Progenitor cell of endocrine pancreas (in vitro differentiated cells): Measurements from ENCODE around the gene CHL1. TPM values are rescaled to one million over a fixed set of nuclear protein-coding genes. Genes with fewer than 3 reads are reported as not detected.

ENCODE experiments used
- DNase-seq: peaks from one replicate; pipeline ENCODE4 v3.0.0; 2021; ENCODE audit warnings: low spot score; ENCODE audit not compliant: unreplicated experiment
- H3K27ac Mint-ChIP-seq: 2 replicates; pipeline ENCODE4 v1.8.0; 2021; ENCODE audit warnings: mild to moderate bottlenecking, moderate library complexity, mixed read lengths
- H3K27me3 Mint-ChIP-seq: 2 replicates; pipeline ENCODE4 v1.8.0; 2021; ENCODE audit warnings: mixed read lengths
- H3K36me3 Mint-ChIP-seq: 2 replicates; pipeline ENCODE4 v1.8.0; 2022; ENCODE audit warnings: mixed read lengths; ENCODE audit not compliant: insufficient read depth
- H3K4me1 Mint-ChIP-seq: 2 replicates; pipeline ENCODE4 v1.8.0; 2021; ENCODE audit warnings: low read depth, mixed read lengths
- H3K4me3 Mint-ChIP-seq: 2 replicates; pipeline ENCODE4 v1.8.0; 2021; ENCODE audit warnings: low read depth, mild to moderate bottlenecking, moderate library complexity, mixed read lengths
- H3K9me3 Mint-ChIP-seq: 2 replicates; pipeline ENCODE4 v1.8.0; 2021; ENCODE audit warnings: low read depth, mixed read lengths
- total RNA-seq: library from RNA; stranded (reverse); gene quantifications from 2 replicates; pipeline ENCODE4 v1.2.1, GENCODE V29; 2021
- TF ChIP-seq, protein P1 (sequence below): fragments of 200-600 bp; sonication (generic); IDR thresholded peaks from one replicate; pipeline ENCODE4 v1.5.0; 2021; ENCODE audit warnings: antibody characterized with exemption, mild to moderate bottlenecking; ENCODE audit not compliant: unreplicated experiment

Gene CHL1
- total RNA-seq, 1 donor from 2014 or later = 24.7 TPM

DNA sequence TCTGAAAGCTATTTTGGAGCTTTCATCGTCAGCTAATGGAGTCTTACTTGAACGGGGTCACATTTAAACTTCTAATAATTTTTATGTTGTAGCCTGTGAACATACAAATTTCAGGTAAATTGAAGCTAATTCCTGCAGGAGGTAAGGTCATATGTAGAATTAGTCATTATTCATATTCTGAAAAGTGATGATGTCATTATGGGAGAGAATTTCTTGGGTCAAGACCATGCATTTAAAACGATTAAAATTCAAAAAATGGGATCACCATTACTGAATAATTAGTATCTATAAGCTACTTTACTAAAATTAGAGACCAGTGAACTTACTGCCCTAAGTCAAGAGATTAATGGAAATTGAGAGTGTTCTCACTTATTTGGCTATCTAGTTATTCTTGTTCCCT, 120.4 kb downstream of the CHL1 start:
- no peak overlapping the region for H3K4me3 Mint-ChIP-seq
- H3K27ac Mint-ChIP-seq = no peak overlapping the region
- peaks cover 7% of the 10 kb centered on the region for H3K4me1 Mint-ChIP-seq
- H3K9me3 Mint-ChIP-seq = no peaks in the 10 kb centered on the region
- no peaks in the 10 kb centered on the region for H3K36me3 Mint-ChIP-seq
- DNase-seq = no peak
- TF ChIP-seq, protein P1, sequence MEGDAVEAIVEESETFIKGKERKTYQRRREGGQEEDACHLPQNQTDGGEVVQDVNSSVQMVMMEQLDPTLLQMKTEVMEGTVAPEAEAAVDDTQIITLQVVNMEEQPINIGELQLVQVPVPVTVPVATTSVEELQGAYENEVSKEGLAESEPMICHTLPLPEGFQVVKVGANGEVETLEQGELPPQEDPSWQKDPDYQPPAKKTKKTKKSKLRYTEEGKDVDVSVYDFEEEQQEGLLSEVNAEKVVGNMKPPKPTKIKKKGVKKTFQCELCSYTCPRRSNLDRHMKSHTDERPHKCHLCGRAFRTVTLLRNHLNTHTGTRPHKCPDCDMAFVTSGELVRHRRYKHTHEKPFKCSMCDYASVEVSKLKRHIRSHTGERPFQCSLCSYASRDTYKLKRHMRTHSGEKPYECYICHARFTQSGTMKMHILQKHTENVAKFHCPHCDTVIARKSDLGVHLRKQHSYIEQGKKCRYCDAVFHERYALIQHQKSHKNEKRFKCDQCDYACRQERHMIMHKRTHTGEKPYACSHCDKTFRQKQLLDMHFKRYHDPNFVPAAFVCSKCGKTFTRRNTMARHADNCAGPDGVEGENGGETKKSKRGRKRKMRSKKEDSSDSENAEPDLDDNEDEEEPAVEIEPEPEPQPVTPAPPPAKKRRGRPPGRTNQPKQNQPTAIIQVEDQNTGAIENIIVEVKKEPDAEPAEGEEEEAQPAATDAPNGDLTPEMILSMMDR = no peak
- H3K27me3 Mint-ChIP-seq = no peaks in the 10 kb centered on the region

DNA sequence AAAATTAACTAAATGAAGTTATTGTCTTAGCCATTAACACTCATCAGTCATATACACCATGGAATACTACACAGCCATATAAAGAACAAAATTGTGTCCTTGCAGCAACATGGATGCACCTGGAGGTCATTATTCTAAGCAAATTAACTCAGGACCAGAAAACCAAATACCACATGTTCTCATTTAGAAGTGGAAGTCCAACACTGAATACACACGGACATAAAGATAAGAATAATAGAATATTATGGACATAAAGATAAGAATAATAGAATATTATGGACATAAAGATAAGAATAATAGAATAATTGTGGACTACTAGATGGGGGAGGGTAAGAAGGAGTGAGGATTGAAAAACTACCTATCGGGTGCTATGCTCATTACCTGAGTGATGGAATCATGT, 122.3 kb downstream of the CHL1 start:
- H3K9me3 Mint-ChIP-seq = no peaks in the 10 kb centered on the region
- no peaks in the 10 kb centered on the region for H3K36me3 Mint-ChIP-seq
- no peaks in the 10 kb centered on the region for H3K27me3 Mint-ChIP-seq
- no peak overlapping the region for H3K4me3 Mint-ChIP-seq
- no peak for DNase-seq
- TF ChIP-seq, protein P1 = no peak
- no peak overlapping the region for H3K27ac Mint-ChIP-seq
- H3K4me1 Mint-ChIP-seq = no peaks in the 10 kb centered on the region

DNA sequence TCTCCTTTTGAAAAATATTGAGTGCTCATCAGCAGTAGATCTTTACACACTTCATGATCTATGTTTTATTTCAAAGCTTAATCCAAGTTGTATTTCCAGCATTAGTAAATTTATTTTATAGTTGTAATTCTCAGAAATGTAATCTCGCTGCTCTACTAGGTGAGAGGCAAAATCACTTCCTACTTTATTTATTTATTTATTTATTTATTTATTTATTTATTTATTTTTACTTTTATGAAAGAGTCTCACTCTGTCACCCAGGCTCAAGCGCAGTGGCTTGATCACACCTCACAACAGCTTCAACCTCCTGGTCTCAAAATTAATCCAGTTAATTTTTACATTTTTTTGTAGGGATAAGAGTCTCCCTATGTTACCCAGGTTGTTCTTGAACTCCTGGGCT, 127.9 kb downstream of the CHL1 start:
- Mint-ChIP-seq H3K27ac (no peak overlapping the region), H3K9me3 (no peaks in the 10 kb centered on the region)

DNA sequence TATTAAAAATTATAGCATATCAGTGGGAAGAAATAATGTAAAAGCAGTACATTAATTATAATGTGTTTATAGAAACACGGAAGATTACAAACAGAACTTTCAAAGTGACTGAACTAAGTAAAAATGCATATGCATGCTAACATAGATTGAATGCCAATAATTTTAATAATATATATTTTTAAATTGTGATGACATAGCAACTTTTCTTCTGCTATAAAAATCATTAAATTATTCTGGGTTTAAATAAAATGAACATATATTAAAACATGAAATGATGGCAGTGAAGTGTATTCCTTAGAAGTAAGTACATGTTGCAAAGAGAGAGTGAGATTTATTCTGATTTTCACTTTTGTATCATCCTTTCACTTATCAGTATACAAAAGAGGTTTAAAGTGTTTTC, 128.9 kb downstream of the CHL1 start:
- Mint-ChIP-seq H3K36me3 (no peaks in the 10 kb centered on the region), H3K9me3 (no peaks in the 10 kb centered on the region), H3K27ac (no peak overlapping the region)

More for the DNA sequence above, 127.9 kb downstream of the CHL1 start:
- no peak overlapping the region for H3K4me3 Mint-ChIP-seq
- H3K27me3 Mint-ChIP-seq = no peaks in the 10 kb centered on the region
- TF ChIP-seq, protein P1 = no peak
- H3K4me1 Mint-ChIP-seq = no peaks in the 10 kb centered on the region
- DNase-seq = no peak
- H3K36me3 Mint-ChIP-seq = no peaks in the 10 kb centered on the region

DNA sequence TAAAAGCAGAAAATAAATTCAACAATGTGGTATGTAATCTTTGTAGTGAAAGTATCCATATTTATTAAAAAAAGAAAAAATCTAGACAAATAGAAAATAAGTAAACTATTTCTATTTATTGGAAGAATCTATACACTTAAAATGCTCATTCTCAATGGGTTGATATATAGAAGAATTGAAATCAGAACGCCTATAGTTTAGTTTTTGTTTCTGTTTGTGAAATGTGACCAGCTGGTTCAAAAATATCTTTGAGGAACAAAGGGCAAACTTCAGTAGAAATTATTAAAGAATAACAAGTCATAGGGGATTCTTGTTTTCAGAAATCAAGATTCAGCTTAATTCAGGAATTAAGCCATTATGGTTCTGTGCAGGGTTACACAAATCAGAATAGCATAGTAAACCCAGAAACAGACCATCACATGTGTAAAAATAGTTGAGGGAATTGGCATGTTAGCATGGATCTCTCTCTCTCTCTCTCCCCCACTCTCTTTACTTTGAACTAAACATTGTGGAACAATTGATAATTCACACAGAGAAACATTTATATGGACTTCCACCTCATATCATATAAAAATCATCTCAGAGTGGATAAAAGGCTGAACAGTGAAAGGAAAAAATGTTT, 134.0 kb downstream of the CHL1 start:
- DNase-seq = no peak
- Mint-ChIP-seq H3K27ac (no peak overlapping the region), H3K27me3 (no peaks in the 10 kb centered on the region), H3K4me3 (no peak overlapping the region), H3K36me3 (no peaks in the 10 kb centered on the region), H3K9me3 (no peaks in the 10 kb centered on the region), H3K4me1 (peaks cover 4% of the 10 kb centered on the region)
- TF ChIP-seq, protein P1 = no peak

More for the DNA sequence above, 128.9 kb downstream of the CHL1 start:
- no peak overlapping the region for H3K4me3 Mint-ChIP-seq
- DNase-seq = no peak
- no peaks in the 10 kb centered on the region for H3K4me1 Mint-ChIP-seq
- no peaks in the 10 kb centered on the region for H3K27me3 Mint-ChIP-seq
- TF ChIP-seq, protein P1 = no peak
